H9 (cell line): ENCODE results near the gene THOC7. TPM values are rescaled to one million over a fixed set of nuclear protein-coding genes. Genes with fewer than 3 reads are reported as not detected.

ENCODE experiments used
- DNase-seq: peaks from one replicate; pipeline ENCODE4 v3.0.0-alpha.2; 2017
- H2AFZ ChIP-seq: one replicate; pipeline ENCODE4 v1.6.1; 2013; ENCODE audit warnings: mild to moderate bottlenecking, low read length, control low read depth, moderate library complexity
- H2AK5ac ChIP-seq: 2 replicates; pipeline ENCODE4 v1.6.1; 2013; ENCODE audit warnings: low read length, control low read depth, mixed read lengths; ENCODE audit not compliant: insufficient read length
- H2BK120ac ChIP-seq: one replicate; pipeline ENCODE4 v1.6.1; 2013; ENCODE audit warnings: low read depth, mild to moderate bottlenecking, low read length, control low read depth, inconsistent platforms; ENCODE audit not compliant: poor library complexity, severe bottlenecking
- H2BK12ac ChIP-seq: 2 replicates; pipeline ENCODE4 v1.6.1; 2013; ENCODE audit warnings: low read length, control low read depth, mixed read lengths, low read depth; ENCODE audit not compliant: insufficient read length
- H2BK15ac ChIP-seq: 2 replicates; pipeline ENCODE4 v1.6.1; 2013; ENCODE audit warnings: low read depth, low read length, control low read depth
- H2BK20ac ChIP-seq: one replicate; pipeline ENCODE4 v1.6.1; 2013; ENCODE audit warnings: low read depth, mild to moderate bottlenecking, low read length, control low read depth, inconsistent platforms; ENCODE audit not compliant: poor library complexity, severe bottlenecking
- H2BK5ac ChIP-seq: 2 replicates; pipeline ENCODE4 v1.6.1; 2013; ENCODE audit warnings: low read length, control low read depth, mixed read lengths; ENCODE audit not compliant: insufficient read length
- H3K14ac ChIP-seq: 2 replicates; pipeline ENCODE4 v1.6.1; 2013; ENCODE audit warnings: low read length, control low read depth; ENCODE audit not compliant: insufficient read depth
- H3K18ac ChIP-seq: 2 replicates; pipeline ENCODE4 v1.6.1; 2013; ENCODE audit warnings: low read depth, mild to moderate bottlenecking, mixed read lengths, low read length, control low read depth; ENCODE audit not compliant: insufficient read length
- H3K23ac ChIP-seq: 2 replicates; pipeline ENCODE4 v1.6.1; 2013; ENCODE audit warnings: low read length, control low read depth, mixed read lengths, low read depth; ENCODE audit not compliant: insufficient read length
- H3K23me2 ChIP-seq: 2 replicates; pipeline ENCODE4 v1.6.1; 2013; ENCODE audit warnings: low read depth, mild to moderate bottlenecking, mixed read lengths, low read length, control low read depth; ENCODE audit not compliant: insufficient read length, poor library complexity, severe bottlenecking
- H3K27ac ChIP-seq: 2 replicates; pipeline ENCODE4 v1.5.1; 2013; ENCODE audit warnings: low read length, control low read depth, mixed read lengths, low read depth; ENCODE audit not compliant: insufficient read length
- H3K27me3 ChIP-seq: 2 replicates; pipeline ENCODE4 v1.6.1; 2013; ENCODE audit warnings: low read length, control low read depth, inconsistent platforms; ENCODE audit not compliant: insufficient read depth
- H3K4ac ChIP-seq: 2 replicates; pipeline ENCODE4 v1.6.1; 2013; ENCODE audit warnings: low read depth, mild to moderate bottlenecking, control low read depth, inconsistent platforms, low read length, moderate library complexity
- H3K4me1 ChIP-seq: 2 replicates; pipeline ENCODE4 v1.6.1; 2013; ENCODE audit warnings: low read length, control low read depth, inconsistent platforms; ENCODE audit not compliant: insufficient read depth
- H3K4me2 ChIP-seq: 2 replicates; pipeline ENCODE4 v1.6.1; 2013; ENCODE audit warnings: low read length, control low read depth, mixed read lengths; ENCODE audit not compliant: insufficient read length, insufficient read depth
- H3K56ac ChIP-seq: 2 replicates; pipeline ENCODE4 v1.6.1; 2013; ENCODE audit warnings: low read depth, mild to moderate bottlenecking, mixed read lengths, low read length, control low read depth; ENCODE audit not compliant: insufficient read length
- H3K79me1 ChIP-seq: 2 replicates; pipeline ENCODE4 v1.6.1; 2013; ENCODE audit warnings: low read depth, mild to moderate bottlenecking, moderate library complexity, low read length, control low read depth, inconsistent platforms; ENCODE audit not compliant: insufficient read depth, poor library complexity, severe bottlenecking
- H3K79me2 ChIP-seq: 2 replicates; pipeline ENCODE4 v1.6.1; 2013; ENCODE audit warnings: low read length, control low read depth, inconsistent platforms; ENCODE audit not compliant: insufficient read depth
- H3K9ac ChIP-seq: 2 replicates; pipeline ENCODE4 v1.6.1; 2013; ENCODE audit warnings: low read length, control low read depth, mixed read lengths; ENCODE audit not compliant: insufficient read length; ENCODE audit errors: extremely low read depth
- H3K9me3 ChIP-seq: one replicate; pipeline ENCODE4 v1.6.1; 2013; ENCODE audit warnings: low read depth, low read length, inconsistent platforms; ENCODE audit not compliant: control insufficient read depth
- H3T11ph ChIP-seq: one replicate; pipeline ENCODE4 v1.6.1; 2013; ENCODE audit warnings: mild to moderate bottlenecking, low read length, control low read depth, inconsistent platforms
- H4K20me1 ChIP-seq: one replicate; pipeline ENCODE4 v1.6.1; 2013; ENCODE audit not compliant: control insufficient read depth, insufficient read length, insufficient read depth
- H4K5ac ChIP-seq: 2 replicates; pipeline ENCODE4 v1.6.1; 2013; ENCODE audit warnings: low read depth, mild to moderate bottlenecking, mixed read lengths, low read length, control low read depth; ENCODE audit not compliant: insufficient read length
- H4K8ac ChIP-seq: replicated peaks from 2 replicates; pipeline ENCODE4 v1.6.1; 2013; ENCODE audit warnings: low read length, control low read depth, mixed read lengths, low read depth; ENCODE audit not compliant: insufficient read length
- H4K91ac ChIP-seq: 2 replicates; pipeline ENCODE4 v1.6.1; 2013; ENCODE audit warnings: low read depth, mild to moderate bottlenecking, moderate library complexity, mixed read lengths, low read length, control low read depth; ENCODE audit not compliant: insufficient read length
- H3K27ac Mint-ChIP-seq, 3 experiments: 2 replicates in 2 of 3; 3 replicates in 1 of 3; pipeline ENCODE4 v1.8.0; 2020 to 2021; ENCODE audit warnings: mixed read lengths in 3 of 3, mild to moderate bottlenecking in 1 of 3, moderate library complexity in 1 of 3
- H3K27me3 Mint-ChIP-seq: 2 replicates; pipeline ENCODE4 v1.8.0; 2021; ENCODE audit warnings: low read depth, mild to moderate bottlenecking, moderate library complexity, mixed read lengths
- H3K36me3 Mint-ChIP-seq, 3 experiments: 2 replicates in 2 of 3; 3 replicates in 1 of 3; pipeline ENCODE4 v1.8.0; 2020 to 2021; ENCODE audit warnings: low read depth in 3 of 3, mixed read lengths in 3 of 3; ENCODE audit not compliant: insufficient read depth in 1 of 3
- H3K4me1 Mint-ChIP-seq, 2 experiments: 2 replicates each; pipeline ENCODE4 v1.8.0; 2020; ENCODE audit warnings: mixed read lengths in 2 of 2
- H3K4me3 Mint-ChIP-seq, 2 experiments: 2 replicates in 1 of 2; 3 replicates in 1 of 2; pipeline ENCODE4 v1.8.0; 2020 to 2021; ENCODE audit warnings: mild to moderate bottlenecking in 2 of 2, mixed read lengths in 2 of 2, moderate library complexity in 1 of 2
- H3K9me3 Mint-ChIP-seq, 2 experiments: 2 replicates in 1 of 2; 3 replicates in 1 of 2; pipeline ENCODE4 v1.8.0; 2020; ENCODE audit warnings: mild to moderate bottlenecking in 2 of 2, mixed read lengths in 2 of 2, moderate library complexity in 1 of 2
- WGBS: extraction: QIAGEN DNeasy Blood & Tissue Kit; methylation state at CpG from one replicate; pipeline ENCODE4 v1.1.7; 2013; ENCODE audit warnings: missing lambda C conversion rate, low lambda C conversion rate, mixed read lengths; ENCODE audit not compliant: insufficient read length; ENCODE audit errors: extremely low coverage; 5-methylcytosine and 5-hydroxymethylcytosine counted together
- total RNA-seq: library from RNA; stranded (reverse); gene quantifications from 2 replicates; pipeline ENCODE4 v1.2.1, GENCODE V29; 2021
- TF ChIP-seq, protein P1 (sequence below): fragments of 200-600 bp; sonication (generic); conservative IDR thresholded peaks from 3 replicates; pipeline ENCODE4 v1.8.0; 2021; ENCODE audit warnings: antibody characterized with exemption, mild to moderate bottlenecking

THOC7 gene
- total RNA-seq, 1 experiment from 2014 or later: 63.3 TPM

DNA sequence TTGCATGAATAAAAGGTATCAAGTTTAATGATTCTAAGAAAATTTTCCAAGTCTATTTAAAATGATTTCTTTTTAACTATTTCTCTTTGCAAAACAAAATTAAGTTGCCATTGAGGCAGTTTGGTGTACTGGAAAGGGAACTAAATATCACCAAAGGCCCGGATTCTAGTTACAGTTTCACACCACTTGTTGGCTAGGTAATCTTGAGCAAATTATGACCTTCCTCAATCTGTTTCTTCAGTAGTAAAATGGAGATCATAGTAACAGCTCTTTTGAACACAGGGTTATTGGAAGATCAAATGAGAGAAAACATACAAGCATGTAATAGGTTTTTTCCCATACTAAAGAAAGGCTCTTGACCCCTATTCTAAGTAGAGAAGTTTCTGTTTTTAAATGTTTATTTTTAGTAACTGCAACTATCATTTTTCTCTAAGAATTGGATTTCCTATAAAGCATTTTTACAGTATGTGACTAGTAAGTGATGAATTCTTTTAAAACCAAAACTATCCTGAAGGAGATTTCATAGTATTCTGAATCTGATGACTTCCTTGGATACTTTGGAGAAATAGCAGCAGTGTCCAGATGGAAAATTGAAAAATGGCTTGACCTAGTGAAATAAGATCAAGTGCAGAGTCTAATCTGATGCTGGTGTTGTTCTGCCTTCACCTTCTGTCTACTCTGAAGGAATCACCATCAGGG is 32.9 kb upstream of the THOC7 start:
- Histone ChIP-seq H3K4me2 (no peak overlapping the region), H2BK20ac (no peak overlapping the region), H4K5ac (no peak overlapping the region), H2AK5ac (no peak overlapping the region), H3K9ac (no peak overlapping the region), H2BK15ac (no peak overlapping the region), H3K4me1 (peaks cover 2% of the 10 kb centered on the region; the same call in 1 of the 2 replicates), H3K14ac (no peak overlapping the region), H2BK120ac (no peak overlapping the region), H2BK12ac (no peak overlapping the region), H3K27ac (no peak overlapping the region), H2BK5ac (no peak overlapping the region), H4K20me1 (no peaks in the 10 kb centered on the region), H3K4ac (no peak overlapping the region), H3T11ph (no peak overlapping the region), H3K79me2 (0 out of 2 replicates have a peak, but pooled peaks cover 2% of the 10 kb centered on the region), H3K56ac (no peak overlapping the region), H3K23me2 (no peaks in the 10 kb centered on the region), H4K91ac (no peak overlapping the region), H3K9me3 (no peaks in the 10 kb centered on the region), H3K18ac (no peak overlapping the region), H2AFZ (no peak overlapping the region), H4K8ac (no peak overlapping the region), H3K23ac (no peak overlapping the region), H3K27me3 (no peaks in the 10 kb centered on the region), H3K79me1 (no peaks in the 10 kb centered on the region)
- no peaks in the 10 kb centered on the region for H3K9me3 Mint-ChIP-seq
- H3K27me3 Mint-ChIP-seq: no peaks in the 10 kb centered on the region
- no peak overlapping the region for H3K27ac Mint-ChIP-seq
- WGBS: no CpG with 5 or more reads among the region's 1 CpG
- DNase-seq: no peak
- H3K36me3 Mint-ChIP-seq: peaks cover 12 to 22% (median 19%) of the 10 kb centered on the region in 3 experiments
- no peak overlapping the region for H3K4me3 Mint-ChIP-seq
- TF ChIP-seq, protein P1, sequence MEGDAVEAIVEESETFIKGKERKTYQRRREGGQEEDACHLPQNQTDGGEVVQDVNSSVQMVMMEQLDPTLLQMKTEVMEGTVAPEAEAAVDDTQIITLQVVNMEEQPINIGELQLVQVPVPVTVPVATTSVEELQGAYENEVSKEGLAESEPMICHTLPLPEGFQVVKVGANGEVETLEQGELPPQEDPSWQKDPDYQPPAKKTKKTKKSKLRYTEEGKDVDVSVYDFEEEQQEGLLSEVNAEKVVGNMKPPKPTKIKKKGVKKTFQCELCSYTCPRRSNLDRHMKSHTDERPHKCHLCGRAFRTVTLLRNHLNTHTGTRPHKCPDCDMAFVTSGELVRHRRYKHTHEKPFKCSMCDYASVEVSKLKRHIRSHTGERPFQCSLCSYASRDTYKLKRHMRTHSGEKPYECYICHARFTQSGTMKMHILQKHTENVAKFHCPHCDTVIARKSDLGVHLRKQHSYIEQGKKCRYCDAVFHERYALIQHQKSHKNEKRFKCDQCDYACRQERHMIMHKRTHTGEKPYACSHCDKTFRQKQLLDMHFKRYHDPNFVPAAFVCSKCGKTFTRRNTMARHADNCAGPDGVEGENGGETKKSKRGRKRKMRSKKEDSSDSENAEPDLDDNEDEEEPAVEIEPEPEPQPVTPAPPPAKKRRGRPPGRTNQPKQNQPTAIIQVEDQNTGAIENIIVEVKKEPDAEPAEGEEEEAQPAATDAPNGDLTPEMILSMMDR: no peak
- peaks cover 14 to 20% of the 10 kb centered on the region in 2 experiments for H3K4me1 Mint-ChIP-seq
